WTC11 (cell line): ENCODE measurements around the gene COMMD8. TPM values are rescaled to one million over a fixed set of nuclear protein-coding genes. Genes with fewer than 3 reads are reported as not detected.

Experiments used
- ATAC-seq: fragments of 200-7000 bp; cut with Tn5 transposase; 2 replicates; pipeline ENCODE4 v1.10.0; 2021; ENCODE audit warnings: mild to moderate bottlenecking, moderate library complexity
- CTCF ChIA-PET: fragments of 300-600 bp; sonication (Branson Sonifier 250); formaldehyde crosslinking; loops from one replicate; lab custom pipeline; 2021; ENCODE audit warnings: antibody characterized with exemption; lab: Charles Lee
- POLR2A ChIA-PET: fragments of 350-600 bp; sonication (Branson Sonifier 250); formaldehyde crosslinking; loops from one replicate; lab custom pipeline; 2021; ENCODE audit warnings: antibody characterized with exemption; lab: Charles Lee
- DNase-seq: peaks from one replicate; pipeline ENCODE4 v3.0.0; 2021; ENCODE audit warnings: low spot score
- H3K27ac Mint-ChIP-seq: 2 replicates; pipeline ENCODE4 v1.8.0; 2021; ENCODE audit warnings: mixed read lengths
- H3K27me3 Mint-ChIP-seq: 2 replicates; pipeline ENCODE4 v1.8.0; 2021; ENCODE audit warnings: low read depth, mild to moderate bottlenecking, moderate library complexity, mixed read lengths
- H3K36me3 Mint-ChIP-seq: 2 replicates; pipeline ENCODE4 v1.8.0; 2021; ENCODE audit warnings: mixed read lengths
- H3K4me1 Mint-ChIP-seq: 2 replicates; pipeline ENCODE4 v1.8.0; 2022; ENCODE audit warnings: mixed read lengths
- H3K4me3 Mint-ChIP-seq: 2 replicates; pipeline ENCODE4 v1.8.0; 2021; ENCODE audit warnings: mild to moderate bottlenecking, moderate library complexity, mixed read lengths
- H3K9me3 Mint-ChIP-seq: 2 replicates; pipeline ENCODE4 v1.8.0; 2021; ENCODE audit warnings: mixed read lengths
- ARID4B ChIP-seq: sonication (generic); formaldehyde crosslinking; IDR thresholded peaks from 2 replicates; pipeline ENCODE4 v1.8.0; 2023; ENCODE audit warnings: missing genetic modification reagents, mild to moderate bottlenecking, borderline replicate concordance
- ATF2 ChIP-seq: sonication (generic); formaldehyde crosslinking; IDR thresholded peaks from 2 replicates; pipeline ENCODE4 v1.8.1; 2022; ENCODE audit warnings: low read depth, missing genetic modification reagents, borderline replicate concordance
- CTCF ChIP-seq: fragments of 200-600 bp; IDR thresholded peaks from 2 replicates; pipeline ENCODE4 v1.8.0; 2022; ENCODE audit warnings: antibody characterized with exemption
- E2F4 ChIP-seq: sonication (generic); formaldehyde crosslinking; IDR thresholded peaks from 2 replicates; pipeline ENCODE4 v1.8.1; 2022; ENCODE audit warnings: low read depth, mild to moderate bottlenecking, moderate library complexity, missing genetic modification reagents, borderline replicate concordance
- ELF4 ChIP-seq: sonication (generic); formaldehyde crosslinking; IDR thresholded peaks from 2 replicates; pipeline ENCODE4 v1.8.1; 2022; ENCODE audit warnings: low read depth, mild to moderate bottlenecking, moderate library complexity, missing genetic modification reagents
- ESRRA ChIP-seq: sonication (generic); formaldehyde crosslinking; IDR thresholded peaks from 2 replicates; pipeline ENCODE4 v1.8.1; 2022; ENCODE audit warnings: mild to moderate bottlenecking, missing genetic modification reagents, borderline replicate concordance
- ETV6 ChIP-seq: sonication (generic); formaldehyde crosslinking; IDR thresholded peaks from 2 replicates; pipeline ENCODE4 v1.8.1; 2022; ENCODE audit warnings: mild to moderate bottlenecking, missing genetic modification reagents
- FOXJ3 ChIP-seq: sonication (generic); formaldehyde crosslinking; IDR thresholded peaks from 2 replicates; pipeline ENCODE4 v1.9.0; 2021; ENCODE audit warnings: missing genetic modification reagents, mild to moderate bottlenecking, borderline replicate concordance
- FOXP4 ChIP-seq: sonication (generic); formaldehyde crosslinking; IDR thresholded peaks from 2 replicates; pipeline ENCODE4 v1.8.0; 2022; ENCODE audit warnings: mild to moderate bottlenecking, missing genetic modification reagents
- GABPB1 ChIP-seq: sonication (generic); formaldehyde crosslinking; IDR thresholded peaks from 2 replicates; pipeline ENCODE4 v1.8.1; 2023; ENCODE audit warnings: mild to moderate bottlenecking, missing genetic modification reagents
- GTF2I ChIP-seq: fragments of 250-450 bp; sonication (Bioruptor Pico); conservative IDR thresholded peaks from 2 replicates; pipeline ENCODE4 v1.4.0; 2021; ENCODE audit warnings: mild to moderate bottlenecking
- IRF2 ChIP-seq: sonication (generic); formaldehyde crosslinking; IDR thresholded peaks from 2 replicates; pipeline ENCODE4 v1.8.0; 2022; ENCODE audit warnings: low read depth, missing genetic modification reagents, borderline replicate concordance
- NR2C2 ChIP-seq: sonication (generic); formaldehyde crosslinking; IDR thresholded peaks from 2 replicates; pipeline ENCODE4 v1.8.0; 2022; ENCODE audit warnings: mild to moderate bottlenecking, missing genetic modification reagents
- NR3C1 ChIP-seq: sonication (generic); formaldehyde crosslinking; conservative IDR thresholded peaks from 2 replicates; pipeline ENCODE4 v1.8.1; 2023; ENCODE audit warnings: low read depth, mild to moderate bottlenecking, missing genetic modification reagents
- SMAD3 ChIP-seq: sonication (generic); formaldehyde crosslinking; IDR thresholded peaks from 2 replicates; pipeline ENCODE4 v1.8.0; 2022; ENCODE audit warnings: missing genetic modification reagents, mild to moderate bottlenecking, borderline replicate concordance
- SOX15 ChIP-seq: fragments of 250-450 bp; sonication (Bioruptor Pico); IDR thresholded peaks from 2 replicates; pipeline ENCODE4 v1.9.0; 2021; ENCODE audit warnings: mild to moderate bottlenecking
- TP53 ChIP-seq: sonication (generic); formaldehyde crosslinking; IDR thresholded peaks from 2 replicates; pipeline ENCODE4 v1.8.1; 2023; ENCODE audit warnings: mild to moderate bottlenecking, missing genetic modification reagents
- ZNF121 ChIP-seq: sonication (generic); formaldehyde crosslinking; IDR thresholded peaks from 2 replicates; pipeline ENCODE4 v1.8.0; 2023; ENCODE audit warnings: missing genetic modification reagents
- ZNF281 ChIP-seq: sonication (generic); formaldehyde crosslinking; IDR thresholded peaks from 2 replicates; pipeline ENCODE4 v1.8.0; 2023; ENCODE audit warnings: mild to moderate bottlenecking, missing genetic modification reagents
- total RNA-seq: library from RNA; stranded (reverse); gene quantifications from 3 replicates; pipeline ENCODE4 v1.2.3, GENCODE V29; 2021

COMMD8 gene
- total RNA-seq, 1 experiment from 2014 or later: 8.1 TPM

GRCh38 chr4:47468706-47469365 is 5.3 kb upstream of the COMMD8 start:
- Mint-ChIP-seq H3K9me3 (no peaks in the 10 kb centered on the region), H3K27me3 (no peaks in the 10 kb centered on the region), H3K27ac (no peak overlapping the region), H3K4me3 (no peak overlapping the region), H3K36me3 (no peaks in the 10 kb centered on the region), H3K4me1 (peaks cover 12% of the 10 kb centered on the region)
- CTCF ChIA-PET: interaction anchor here (0.7 kb wide), 1 partner anchor 465 kb away, joined by 3 read pairs; no protein-coding TSS in a partner anchor
- POLR2A ChIA-PET: no interaction called here
- ATAC-seq (no peak), DNase-seq (no peak)
- TF ChIP-seq NR3C1 (CRISPR knock-in tag) (no peak), E2F4 (CRISPR knock-in tag) (no peak), FOXJ3 (CRISPR knock-in tag) (no peak), ZNF121 (no peak), ETV6 (CRISPR knock-in tag) (no peak), IRF2 (CRISPR knock-in tag) (no peak), TP53 (CRISPR knock-in tag) (no peak), FOXP4 (no peak), ZNF281 (CRISPR knock-in tag) (no peak), CTCF (no peak), NR2C2 (CRISPR knock-in tag) (no peak), ELF4 (CRISPR knock-in tag) (no peak), GTF2I (CRISPR knock-in tag) (no peak), ESRRA (CRISPR knock-in tag) (no peak), SOX15 (CRISPR knock-in tag) (no peak), SMAD3 (CRISPR knock-in tag) (no peak), ATF2 (CRISPR knock-in tag) (no peak), ARID4B (CRISPR knock-in tag) (no peak), GABPB1 (CRISPR knock-in tag) (no peak)
